Measurements from ENCODE around the gene GNS. TPM values are rescaled to one million over a fixed set of nuclear protein-coding genes. Genes with fewer than 3 reads are reported as not detected.

The GNS gene
- total RNA-seq, 1 donor from 2014 or later, result 97.2 TPM

- Histone ChIP-seq H3K36me3 (peaks cover 28% of the 10 kb centered on the region), H3K4me3 (no peak overlapping the region), H3K4me1 (peaks cover 67% of the 10 kb centered on the region), H3K27me3 (ENCODE audit: low read depth) (no peaks in the 10 kb centered on the region), H3K27ac (replicated peaks) (peak overlapping the region; percentile 14), H3K9me3 (replicated peaks) (no peaks in the 10 kb centered on the region)
- no peak for DNase-seq
- intact Hi-C loops (cut with micrococcal nuclease), result no loop called here
- TF ChIP-seq CTCF (IDR thresholded peaks at IDR 0.05; ENCODE audit: borderline replicate concordance), result no peak
These were observed 73.6 kb downstream of the GNS start for GRCh38 chr12:64685605-64686004.

GRCh38 chr12:64685050-64685449, 74.2 kb downstream of the GNS start:
- peaks cover 28% of the 10 kb centered on the region for H3K36me3 ChIP-seq
- no peaks in the 10 kb centered on the region for H3K27me3 ChIP-seq (ENCODE audit: low read depth)
- peak overlapping the region; percentile 14 for H3K27ac ChIP-seq (replicated peaks)
- intact Hi-C loops (cut with micrococcal nuclease), result no loop called here
- no peak for TF ChIP-seq CTCF (IDR thresholded peaks at IDR 0.05; ENCODE audit: borderline replicate concordance)
- no peak overlapping the region for H3K4me3 ChIP-seq
- no peak for DNase-seq
- H3K9me3 ChIP-seq (replicated peaks), result no peaks in the 10 kb centered on the region
- peaks cover 73% of the 10 kb centered on the region for H3K4me1 ChIP-seq

GRCh38 chr12:64683816-64684543, 75.2 kb downstream of the GNS start:
- Histone ChIP-seq H3K4me1 (peaks cover 78% of the 10 kb centered on the region), H3K4me3 (peak overlapping the region; percentile 43), H3K27ac (replicated peaks) (peak overlapping the region; percentile 74), H3K36me3 (peaks cover 28% of the 10 kb centered on the region), H3K9me3 (replicated peaks) (no peaks in the 10 kb centered on the region), H3K27me3 (ENCODE audit: low read depth) (no peaks in the 10 kb centered on the region)
- intact Hi-C loops (cut with micrococcal nuclease), result no loop called here
- no peak for TF ChIP-seq CTCF (IDR thresholded peaks at IDR 0.05; ENCODE audit: borderline replicate concordance)
- no peak for DNase-seq

- peak; percentile 50 for DNase-seq
- Histone ChIP-seq H3K4me1 (peaks cover 76% of the 10 kb centered on the region), H3K36me3 (peaks cover 28% of the 10 kb centered on the region), H3K4me3 (peak overlapping the region; percentile 43), H3K27ac (replicated peaks) (peak overlapping the region; percentile 74), H3K27me3 (ENCODE audit: low read depth) (no peaks in the 10 kb centered on the region), H3K9me3 (replicated peaks) (no peaks in the 10 kb centered on the region)
- no peak for TF ChIP-seq CTCF (IDR thresholded peaks at IDR 0.05; ENCODE audit: borderline replicate concordance)
- intact Hi-C loops (cut with micrococcal nuclease), result no loop called here
These were observed 76.5 kb downstream of the GNS start for GRCh38 chr12:64682572-64683277.

- peaks cover 18% of the 10 kb centered on the region for H3K36me3 ChIP-seq
- H3K4me1 ChIP-seq, result peaks cover 82% of the 10 kb centered on the region
- H3K27me3 ChIP-seq (ENCODE audit: low read depth), result no peaks in the 10 kb centered on the region
- no peak for TF ChIP-seq CTCF (IDR thresholded peaks at IDR 0.05; ENCODE audit: borderline replicate concordance)
- intact Hi-C loops (cut with micrococcal nuclease), result no loop called here
- peak overlapping the region; percentile 74 for H3K27ac ChIP-seq (replicated peaks)
- H3K9me3 ChIP-seq (replicated peaks), result no peaks in the 10 kb centered on the region
- DNase-seq, result no peak
- H3K4me3 ChIP-seq, result no peak overlapping the region
These were observed 77.8 kb downstream of the GNS start for GRCh38 chr12:64681200-64682052.

Data from left ventricle myocardium inferior (tissue), 1 donor.